Stomach (tissue), 4 donors: ENCODE results near the gene KCNAB2.

Experiments
- POLR2A ChIP-seq, 4 donors: fragments of 450-650 bp; IDR thresholded peaks; one replicate each; pipeline ENCODE4 v1.6.1; 2016; ENCODE audit warnings: antibody characterized with exemption in 4 of 4, control low read depth in 2 of 4, mild to moderate bottlenecking in 1 of 4, moderate library complexity in 1 of 4
- POLR2AphosphoS5 ChIP-seq, 3 donors: sonication (generic); formaldehyde crosslinking; IDR thresholded peaks; one replicate each; pipeline ENCODE4 v1.6.1; 2016; ENCODE audit warnings: antibody characterized with exemption in 3 of 3
- TF ChIP-seq, protein P1 (sequence below), 7 experiments: fragments of 450-650 bp in 4 of 7; fragments of 200-600 bp in 3 of 7; sonication (generic) in 3 of 7; IDR thresholded peaks; one replicate each; pipeline ENCODE4 v1.5.1; 2016 to 2019; ENCODE audit warnings: antibody characterized with exemption in 7 of 7, control low read depth in 2 of 7, mild to moderate bottlenecking in 1 of 7

DNA sequence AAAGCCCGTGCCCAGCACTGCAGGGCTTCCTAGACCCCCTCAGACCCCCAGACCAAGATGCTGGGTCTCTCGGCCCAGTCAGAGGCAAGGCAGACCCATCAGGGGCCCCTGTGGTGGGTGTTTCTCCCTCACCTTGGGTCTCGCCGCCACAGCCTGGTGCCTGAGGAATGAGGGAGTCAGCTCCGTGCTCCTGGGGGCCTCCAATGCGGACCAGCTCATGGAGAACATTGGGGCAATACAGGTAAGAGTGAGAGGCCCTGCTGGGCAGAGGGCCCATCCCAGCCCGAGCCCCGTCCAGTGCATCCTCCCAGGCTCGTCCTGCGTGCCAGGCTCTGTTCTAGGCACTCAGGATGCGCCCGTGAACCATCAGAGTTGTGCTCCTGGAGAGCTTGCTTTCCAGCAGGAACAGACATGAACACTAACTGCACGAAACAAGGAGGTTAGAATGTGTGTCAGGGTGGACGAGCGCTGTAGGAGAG is 51.5 kb downstream of the KCNAB2 start:
- no peak for TF ChIP-seq POLR2AphosphoS5 (IDR thresholded peaks at IDR 0.05)
- TF ChIP-seq, protein P1, sequence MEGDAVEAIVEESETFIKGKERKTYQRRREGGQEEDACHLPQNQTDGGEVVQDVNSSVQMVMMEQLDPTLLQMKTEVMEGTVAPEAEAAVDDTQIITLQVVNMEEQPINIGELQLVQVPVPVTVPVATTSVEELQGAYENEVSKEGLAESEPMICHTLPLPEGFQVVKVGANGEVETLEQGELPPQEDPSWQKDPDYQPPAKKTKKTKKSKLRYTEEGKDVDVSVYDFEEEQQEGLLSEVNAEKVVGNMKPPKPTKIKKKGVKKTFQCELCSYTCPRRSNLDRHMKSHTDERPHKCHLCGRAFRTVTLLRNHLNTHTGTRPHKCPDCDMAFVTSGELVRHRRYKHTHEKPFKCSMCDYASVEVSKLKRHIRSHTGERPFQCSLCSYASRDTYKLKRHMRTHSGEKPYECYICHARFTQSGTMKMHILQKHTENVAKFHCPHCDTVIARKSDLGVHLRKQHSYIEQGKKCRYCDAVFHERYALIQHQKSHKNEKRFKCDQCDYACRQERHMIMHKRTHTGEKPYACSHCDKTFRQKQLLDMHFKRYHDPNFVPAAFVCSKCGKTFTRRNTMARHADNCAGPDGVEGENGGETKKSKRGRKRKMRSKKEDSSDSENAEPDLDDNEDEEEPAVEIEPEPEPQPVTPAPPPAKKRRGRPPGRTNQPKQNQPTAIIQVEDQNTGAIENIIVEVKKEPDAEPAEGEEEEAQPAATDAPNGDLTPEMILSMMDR (IDR thresholded peaks at IDR 0.05): no peak
- TF ChIP-seq POLR2A (IDR thresholded peaks at IDR 0.05): no peak
